ENCODE data around the gene SPATA33.
"Not testable (repeated sequence)": the region's sequence is repeated elsewhere in the genome, so short reads cannot be mapped to it uniquely, and the experiment has no call there.

Gene SPATA33

DNA sequence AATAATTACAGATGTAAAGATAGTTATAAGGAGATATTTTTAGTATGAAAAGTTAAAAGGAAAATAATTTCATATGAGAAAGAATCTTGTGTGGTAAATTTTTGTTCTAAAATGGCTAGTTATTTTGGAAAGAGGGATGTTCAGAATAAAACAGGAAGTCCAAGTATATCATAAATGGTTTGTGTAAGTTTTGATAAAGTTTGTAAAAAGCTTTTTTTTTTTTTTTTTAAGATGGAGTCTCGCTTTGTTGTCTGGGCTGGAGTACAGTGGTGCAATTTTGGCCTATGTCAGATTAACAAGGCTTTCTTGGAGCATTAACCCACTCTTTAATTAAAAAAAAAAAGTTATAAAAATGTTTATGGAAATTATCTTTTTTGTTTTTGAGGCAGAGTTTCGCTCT, 20.6 kb downstream of the SPATA33 start:
- TF ChIP-seq, protein P1, sequence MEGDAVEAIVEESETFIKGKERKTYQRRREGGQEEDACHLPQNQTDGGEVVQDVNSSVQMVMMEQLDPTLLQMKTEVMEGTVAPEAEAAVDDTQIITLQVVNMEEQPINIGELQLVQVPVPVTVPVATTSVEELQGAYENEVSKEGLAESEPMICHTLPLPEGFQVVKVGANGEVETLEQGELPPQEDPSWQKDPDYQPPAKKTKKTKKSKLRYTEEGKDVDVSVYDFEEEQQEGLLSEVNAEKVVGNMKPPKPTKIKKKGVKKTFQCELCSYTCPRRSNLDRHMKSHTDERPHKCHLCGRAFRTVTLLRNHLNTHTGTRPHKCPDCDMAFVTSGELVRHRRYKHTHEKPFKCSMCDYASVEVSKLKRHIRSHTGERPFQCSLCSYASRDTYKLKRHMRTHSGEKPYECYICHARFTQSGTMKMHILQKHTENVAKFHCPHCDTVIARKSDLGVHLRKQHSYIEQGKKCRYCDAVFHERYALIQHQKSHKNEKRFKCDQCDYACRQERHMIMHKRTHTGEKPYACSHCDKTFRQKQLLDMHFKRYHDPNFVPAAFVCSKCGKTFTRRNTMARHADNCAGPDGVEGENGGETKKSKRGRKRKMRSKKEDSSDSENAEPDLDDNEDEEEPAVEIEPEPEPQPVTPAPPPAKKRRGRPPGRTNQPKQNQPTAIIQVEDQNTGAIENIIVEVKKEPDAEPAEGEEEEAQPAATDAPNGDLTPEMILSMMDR (IDR thresholded peaks at IDR 0.05; ENCODE audit: low read depth, low read length, missing control alignments) = no peak
- no peak for DNase-seq (ENCODE audit: extremely low read depth, low read depth)

GRCh38 chr16:89685916-89686315, 28.3 kb downstream of the SPATA33 start:
- TF ChIP-seq, protein P1 (IDR thresholded peaks at IDR 0.05; ENCODE audit: low read depth, low read length, missing control alignments) = no peak
- H3K4me3 ChIP-seq (replicated peaks; ENCODE audit: low read depth, low read length) = peak overlapping the region; percentile 87; the same call in 1 of the 2 replicates

More for the DNA sequence above, 20.6 kb downstream of the SPATA33 start:
- H3K4me3 ChIP-seq (replicated peaks; ENCODE audit: low read depth, low read length) = no peak overlapping the region

GRCh38 chr16:89686520-89687091, 29.0 kb downstream of the SPATA33 start, which contains the start of gene CDK10:
TSS of gene CDK10 (plus strand) at chr16:89686689. CDS start at chr16:89686711, 22 bp downstream.
- TF ChIP-seq, protein P1 (IDR thresholded peaks at IDR 0.05; ENCODE audit: low read depth, low read length, missing control alignments) = no peak
- DNase-seq (ENCODE audit: extremely low read depth, low read depth) = peak; percentile 71
- peak within 1 kb of the TSS; percentile 87 for H3K4me3 ChIP-seq (replicated peaks; ENCODE audit: low read depth, low read length)

More at GRCh38 chr16:89685916-89686315, 28.3 kb downstream of the SPATA33 start:
- DNase-seq (ENCODE audit: extremely low read depth, low read depth) = no peak

DNA sequence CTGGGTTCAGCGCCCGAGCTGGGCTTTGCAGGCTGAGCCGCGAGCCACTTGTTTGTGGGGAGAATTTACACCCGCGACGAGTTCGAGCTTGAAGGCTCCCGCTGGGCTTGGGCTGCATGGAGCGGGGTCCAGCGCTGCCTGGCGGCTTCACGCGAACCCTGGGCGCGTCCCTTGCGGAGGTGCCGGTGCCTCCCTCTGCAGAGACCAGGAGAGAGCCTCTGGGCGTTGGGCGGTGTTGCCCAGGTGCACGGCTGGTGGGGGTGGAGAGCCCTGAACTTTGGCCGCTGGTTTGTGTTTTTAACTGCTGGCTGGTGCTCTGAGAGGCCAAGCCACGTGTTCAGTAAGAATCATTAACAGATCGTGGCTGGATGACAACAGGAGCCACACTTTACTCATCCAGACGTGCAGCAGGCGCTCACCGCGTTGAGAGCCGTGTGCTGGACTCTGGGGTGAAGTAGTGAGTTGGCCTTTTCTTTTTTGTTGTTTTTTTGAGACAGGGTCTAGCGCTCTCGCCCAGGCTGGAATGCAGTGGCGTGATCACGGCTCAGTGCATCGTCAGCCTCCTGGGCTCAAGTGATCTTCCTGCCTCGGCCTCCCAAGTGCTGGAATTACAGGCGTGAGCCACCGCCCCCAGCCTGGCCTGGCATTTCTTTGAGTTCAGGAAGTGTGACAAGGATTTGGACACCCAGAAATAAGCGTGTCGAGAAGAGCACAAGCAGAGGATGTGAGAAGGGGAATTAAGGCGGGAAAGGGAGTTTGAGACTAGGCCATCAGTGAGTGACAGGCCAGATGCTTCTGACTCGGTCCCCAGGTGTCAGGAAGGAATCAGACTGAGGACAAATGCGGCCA, 29.7 kb downstream of the SPATA33 start:
- H3K4me3 ChIP-seq (replicated peaks; ENCODE audit: low read depth, low read length) = peak overlapping the region; percentile 87
- DNase-seq (ENCODE audit: extremely low read depth, low read depth) = no peak
- TF ChIP-seq, protein P1 (IDR thresholded peaks at IDR 0.05; ENCODE audit: low read depth, low read length, missing control alignments) = no peak

GRCh38 chr16:89688395-89688794, 30.8 kb downstream of the SPATA33 start:
- DNase-seq (ENCODE audit: extremely low read depth, low read depth) = no peak
- TF ChIP-seq, protein P1 (IDR thresholded peaks at IDR 0.05; ENCODE audit: low read depth, low read length, missing control alignments) = no peak
- H3K4me3 ChIP-seq (replicated peaks; ENCODE audit: low read depth, low read length) = no peak overlapping the region

GRCh38 chr16:89689142-89689541, 31.5 kb downstream of the SPATA33 start:
- no peak for DNase-seq (ENCODE audit: extremely low read depth, low read depth)
- H3K4me3 ChIP-seq (replicated peaks; ENCODE audit: low read depth, low read length) = no peak overlapping the region
- TF ChIP-seq, protein P1 (IDR thresholded peaks at IDR 0.05; ENCODE audit: low read depth, low read length, missing control alignments) = no peak

GRCh38 chr16:89689621-89690020, 32.0 kb downstream of the SPATA33 start:
- not testable (repeated sequence) for DNase-seq (ENCODE audit: extremely low read depth, low read depth); H3K4me3 ChIP-seq (replicated peaks; ENCODE audit: low read depth, low read length)

All from HFF-Myc (cell line).